Measurements from ENCODE around the gene ZNF24. TPM values are rescaled to one million over a fixed set of nuclear protein-coding genes. Genes with fewer than 3 reads are reported as not detected.

Gene ZNF24
- total RNA-seq, 1 experiment from 2014 or later: 57.9 TPM

- H3K9me3 Mint-ChIP-seq: peaks cover 4% of the 10 kb centered on the region in 2 experiments; a peak in 4 of 5 replicates
- no peak overlapping the region for H3K9ac ChIP-seq (ENCODE audit: extremely low read depth, insufficient read length, low read length)
- H3K4me3 Mint-ChIP-seq: no peak overlapping the region
- H2BK12ac ChIP-seq (ENCODE audit: insufficient read length, low read depth, low read length): no peak overlapping the region
- H2BK5ac ChIP-seq (ENCODE audit: insufficient read length, low read length): no peak overlapping the region
- no peaks in the 10 kb centered on the region for H3K9me3 ChIP-seq (ENCODE audit: control insufficient read depth, low read depth, low read length)
- no peak overlapping the region for H2BK120ac ChIP-seq (ENCODE audit: low read depth, low read length, poor library complexity, severe bottlenecking)
- no peak overlapping the region for H2BK20ac ChIP-seq (ENCODE audit: low read depth, low read length, poor library complexity, severe bottlenecking)
- no peak overlapping the region for H3K56ac ChIP-seq (ENCODE audit: insufficient read length, low read depth, low read length)
- H2BK15ac ChIP-seq (ENCODE audit: low read depth, low read length): no peak overlapping the region
- DNase-seq: no peak
- H3K23me2 ChIP-seq (ENCODE audit: insufficient read length, low read depth, low read length, poor library complexity, severe bottlenecking): no peaks in the 10 kb centered on the region
- no peak overlapping the region for H3K27ac Mint-ChIP-seq
- no peak overlapping the region for H3K4ac ChIP-seq (ENCODE audit: low read depth, low read length)
- H3K4me2 ChIP-seq (ENCODE audit: insufficient read depth, insufficient read length, low read length): no peak overlapping the region
- no peak overlapping the region for H3K18ac ChIP-seq (ENCODE audit: insufficient read length, low read depth, low read length)
- TF ChIP-seq, protein P1, sequence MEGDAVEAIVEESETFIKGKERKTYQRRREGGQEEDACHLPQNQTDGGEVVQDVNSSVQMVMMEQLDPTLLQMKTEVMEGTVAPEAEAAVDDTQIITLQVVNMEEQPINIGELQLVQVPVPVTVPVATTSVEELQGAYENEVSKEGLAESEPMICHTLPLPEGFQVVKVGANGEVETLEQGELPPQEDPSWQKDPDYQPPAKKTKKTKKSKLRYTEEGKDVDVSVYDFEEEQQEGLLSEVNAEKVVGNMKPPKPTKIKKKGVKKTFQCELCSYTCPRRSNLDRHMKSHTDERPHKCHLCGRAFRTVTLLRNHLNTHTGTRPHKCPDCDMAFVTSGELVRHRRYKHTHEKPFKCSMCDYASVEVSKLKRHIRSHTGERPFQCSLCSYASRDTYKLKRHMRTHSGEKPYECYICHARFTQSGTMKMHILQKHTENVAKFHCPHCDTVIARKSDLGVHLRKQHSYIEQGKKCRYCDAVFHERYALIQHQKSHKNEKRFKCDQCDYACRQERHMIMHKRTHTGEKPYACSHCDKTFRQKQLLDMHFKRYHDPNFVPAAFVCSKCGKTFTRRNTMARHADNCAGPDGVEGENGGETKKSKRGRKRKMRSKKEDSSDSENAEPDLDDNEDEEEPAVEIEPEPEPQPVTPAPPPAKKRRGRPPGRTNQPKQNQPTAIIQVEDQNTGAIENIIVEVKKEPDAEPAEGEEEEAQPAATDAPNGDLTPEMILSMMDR (conservative IDR thresholded peaks at IDR 0.05): no peak
- no peak overlapping the region for H4K91ac ChIP-seq (ENCODE audit: insufficient read length, low read depth, low read length)
- no peaks in the 10 kb centered on the region for H3K79me1 ChIP-seq (ENCODE audit: insufficient read depth, low read depth, low read length, poor library complexity, severe bottlenecking)
- no peak overlapping the region for H3T11ph ChIP-seq (ENCODE audit: low read length)
- H3K27me3 ChIP-seq (ENCODE audit: insufficient read depth, low read length): no peaks in the 10 kb centered on the region
- H3K4me1 Mint-ChIP-seq: peaks cover 11 to 13% of the 10 kb centered on the region in 2 experiments
- no peak overlapping the region for H3K23ac ChIP-seq (ENCODE audit: insufficient read length, low read depth, low read length)
- H2AFZ ChIP-seq (ENCODE audit: low read length): no peak overlapping the region
- H3K36me3 Mint-ChIP-seq (ENCODE audit: insufficient read depth in 1 of 3, low read depth in 3 of 3): peaks cover 0 to 4% (median 2%) of the 10 kb centered on the region in 3 experiments; a peak in 3 of 7 replicates
- no peaks in the 10 kb centered on the region for H3K79me2 ChIP-seq (ENCODE audit: insufficient read depth, low read length)
- no peak overlapping the region for H2AK5ac ChIP-seq (ENCODE audit: insufficient read length, low read length)
- no peaks in the 10 kb centered on the region for H4K20me1 ChIP-seq (ENCODE audit: control insufficient read depth, insufficient read depth, insufficient read length)
- H3K27ac ChIP-seq (ENCODE audit: insufficient read length, low read depth, low read length): no peak overlapping the region
- H3K4me1 ChIP-seq (ENCODE audit: insufficient read depth, low read length): no peaks in the 10 kb centered on the region
- H3K14ac ChIP-seq (ENCODE audit: insufficient read depth, low read length): no peak overlapping the region
- peaks cover 2% of the 10 kb centered on the region; the same call in 1 of the 2 replicates for H3K27me3 Mint-ChIP-seq (ENCODE audit: low read depth)
- no peak overlapping the region for H4K5ac ChIP-seq (ENCODE audit: insufficient read length, low read depth, low read length)
- no CpG with 5 or more reads among the region's 5 CpGs for WGBS (ENCODE audit: extremely low coverage, insufficient read length, low lambda C conversion rate)
- no peak overlapping the region for H4K8ac ChIP-seq (replicated peaks; ENCODE audit: insufficient read length, low read depth, low read length)
Measured at GRCh38 chr18:35389095-35389618, 44.9 kb upstream of the ZNF24 start.
